Measurements from ENCODE around the gene ACVR1B. TPM values are rescaled to one million over a fixed set of nuclear protein-coding genes. Genes with fewer than 3 reads are reported as not detected.

ACVR1B gene
- total and polyA plus RNA-seq, 2 of the 8 experiments (the other 6 are each of a cell fraction or from before 2014, with no cell fraction given): 16.0 to 19.2 TPM

DNA sequence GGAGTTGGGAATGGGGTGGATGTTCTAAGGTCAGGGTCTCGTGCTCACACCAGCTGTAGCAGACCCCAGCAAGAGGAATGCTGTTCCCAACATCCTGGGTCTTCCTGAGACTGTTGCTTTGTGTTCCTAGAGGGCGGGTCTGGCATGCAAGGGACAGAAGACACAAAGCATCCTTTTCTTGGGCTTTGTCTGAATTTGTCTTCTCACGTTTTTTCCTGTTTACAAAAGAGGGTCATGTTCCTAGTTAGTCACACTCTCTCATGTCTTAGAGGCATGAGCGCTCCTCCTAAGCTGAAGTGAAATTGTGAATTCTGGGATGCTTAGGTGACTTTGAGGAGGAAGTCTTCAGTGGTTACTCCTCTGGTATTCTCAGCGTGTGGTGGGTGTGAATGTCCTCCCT, 45.6 kb downstream of the ACVR1B start:
- Histone ChIP-seq H3K79me1 (ENCODE audit: low read depth, low read length) (no peaks in the 10 kb centered on the region), H2AFZ (ENCODE audit: low read length) (no peak overlapping the region), H2BK5ac (ENCODE audit: low read depth, low read length) (no peak overlapping the region), H2BK12ac (ENCODE audit: low read depth, low read length) (no peak overlapping the region), H3K56ac (replicated peaks; ENCODE audit: insufficient read length, low read depth, low read length) (no peak overlapping the region), H3K18ac (ENCODE audit: extremely low read depth, low read length) (no peak overlapping the region), H3K9me3 (ENCODE audit: insufficient read depth in 2 of 2, low read depth in 1 of 2, low read length in 1 of 2) (no peaks in the 10 kb centered on the region), H3K4me2 (ENCODE audit: insufficient read depth in 1 of 2, low read depth in 2 of 2, low read length in 2 of 2) (no peak overlapping the region), H3K27ac (ENCODE audit: low read depth, low read length) (no peak overlapping the region), H4K20me1 (replicated peaks in 1 of 2; ENCODE audit: control insufficient read depth in 1 of 2, insufficient read depth in 2 of 2, low read length in 2 of 2) (no peaks in the 10 kb centered on the region), H3K4ac (replicated peaks; ENCODE audit: insufficient read length, low read depth, low read length) (no peak overlapping the region), H3K4me1 (replicated peaks in 1 of 4; ENCODE audit: control insufficient read depth in 3 of 4, insufficient read depth in 4 of 4, low read length in 3 of 4) (peaks cover 0 to 2% (median under 1%) of the 10 kb centered on the region in 4 experiments; a peak in 3 of 7 replicates), H3K4me3 (ENCODE audit: extremely low read depth in 1 of 4, insufficient read depth in 2 of 4, low read depth in 3 of 4, low read length in 4 of 4) (no peak overlapping the region), H4K5ac (ENCODE audit: insufficient read length, low read depth, low read length) (no peak overlapping the region), H3K9ac (replicated peaks in 1 of 4; ENCODE audit: extremely low read depth in 1 of 4, low read depth in 3 of 4, low read length in 3 of 4) (no peak overlapping the region), H2BK20ac (ENCODE audit: low read length) (no peak overlapping the region), H3K27me3 (replicated peaks in 1 of 4; ENCODE audit: control insufficient read depth in 3 of 4, extremely low read depth in 1 of 4, insufficient read depth in 3 of 4, low read length in 3 of 4) (no peaks in the 10 kb centered on the region), H3K36me3 (ENCODE audit: control insufficient read depth in 2 of 4, insufficient read depth in 4 of 4, low read length in 3 of 4) (peaks cover 0 to 9% (median 1%) of the 10 kb centered on the region in 4 experiments; a peak in 4 of 8 replicates), H2AK5ac (ENCODE audit: low read depth, low read length) (no peak overlapping the region), H3K14ac (ENCODE audit: insufficient read length) (no peak overlapping the region), H3K23me2 (ENCODE audit: low read depth, low read length) (peaks cover 2% of the 10 kb centered on the region; the same call in 1 of the 2 replicates), H3K79me2 (ENCODE audit: control insufficient read depth in 1 of 2, insufficient read depth in 2 of 2, low read length in 2 of 2) (no peaks in the 10 kb centered on the region), H2BK120ac (replicated peaks; ENCODE audit: low read depth, low read length) (no peak overlapping the region), H4K8ac (ENCODE audit: extremely low read depth, insufficient read depth, low read length) (no peak overlapping the region), H2BK15ac (ENCODE audit: low read length) (no peak overlapping the region), H4K91ac (replicated peaks; ENCODE audit: insufficient read length, low read length) (no peak overlapping the region), H3K23ac (ENCODE audit: insufficient read length) (no peak overlapping the region)
- POLR2A ChIA-PET (ENCODE audit: partially characterized antibody): interaction anchor here (1.0 kb wide), 1 partner anchor 17 kb away, joined by 3 read pairs; no protein-coding TSS in a partner anchor
- WGBS, 2 experiments (ENCODE audit: extremely low coverage in 1 of 2, insufficient coverage in 1 of 2, insufficient read length in 1 of 2, insufficient replicate concordance in 2 of 2, low coverage in 1 of 2, low lambda C conversion rate in 2 of 2, missing lambda C conversion rate in 1 of 2): 87% methylated on average over 5 of the region's 5 CpGs; no CpG with 5 or more reads in 1 of the 2 experiments
- DNase-seq (ENCODE audit: low read depth in 1 of 2, low spot score in 2 of 2) (no peak), FAIRE-seq (no peak)
- TF ChIP-seq JUND (IDR thresholded peaks at IDR 0.05; ENCODE audit: low read length): no peak
- CTCF ChIA-PET (ENCODE audit: partially characterized antibody): interaction anchor here (1.2 to 38.2 kb wide), 8 partner anchors 6 to 217 kb away, joined by 3 to 1249 read pairs (median 9); partner anchors contain the start of gene TAMALIN
